Measurements from ENCODE around the gene RHNO1.

- TF ChIP-seq POLR2A (IDR thresholded peaks at IDR 0.05), result no peak
- TF ChIP-seq, protein P1, sequence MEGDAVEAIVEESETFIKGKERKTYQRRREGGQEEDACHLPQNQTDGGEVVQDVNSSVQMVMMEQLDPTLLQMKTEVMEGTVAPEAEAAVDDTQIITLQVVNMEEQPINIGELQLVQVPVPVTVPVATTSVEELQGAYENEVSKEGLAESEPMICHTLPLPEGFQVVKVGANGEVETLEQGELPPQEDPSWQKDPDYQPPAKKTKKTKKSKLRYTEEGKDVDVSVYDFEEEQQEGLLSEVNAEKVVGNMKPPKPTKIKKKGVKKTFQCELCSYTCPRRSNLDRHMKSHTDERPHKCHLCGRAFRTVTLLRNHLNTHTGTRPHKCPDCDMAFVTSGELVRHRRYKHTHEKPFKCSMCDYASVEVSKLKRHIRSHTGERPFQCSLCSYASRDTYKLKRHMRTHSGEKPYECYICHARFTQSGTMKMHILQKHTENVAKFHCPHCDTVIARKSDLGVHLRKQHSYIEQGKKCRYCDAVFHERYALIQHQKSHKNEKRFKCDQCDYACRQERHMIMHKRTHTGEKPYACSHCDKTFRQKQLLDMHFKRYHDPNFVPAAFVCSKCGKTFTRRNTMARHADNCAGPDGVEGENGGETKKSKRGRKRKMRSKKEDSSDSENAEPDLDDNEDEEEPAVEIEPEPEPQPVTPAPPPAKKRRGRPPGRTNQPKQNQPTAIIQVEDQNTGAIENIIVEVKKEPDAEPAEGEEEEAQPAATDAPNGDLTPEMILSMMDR (IDR thresholded peaks at IDR 0.05), result no peak
Observed at GRCh38 chr12:2924019-2924418, 47.0 kb downstream of the RHNO1 start.

Data from Peyer's patch (tissue), 4 donors.